Measurements from ENCODE around the gene NPAS4.
"Not testable (repeated sequence)": the region's sequence is repeated elsewhere in the genome, so short reads cannot be mapped to it uniquely, and the experiment has no call there.

GRCh38 chr11:66384316-66384715 lies 36.5 kb upstream of the NPAS4 start:
- TF ChIP-seq RNF2 (IDR thresholded peaks at IDR 0.05; ENCODE audit: borderline replicate concordance, low read depth); CTCF (IDR thresholded peaks at IDR 0.05); MAX (IDR thresholded peaks at IDR 0.05); RARB (CRISPR knock-in tag; IDR thresholded peaks at IDR 0.05); EP300 (IDR thresholded peaks at IDR 0.05); MAZ (IDR thresholded peaks at IDR 0.05; ENCODE audit: borderline replicate concordance, low read depth, low read length); CBX8 (IDR thresholded peaks at IDR 0.05); HDAC2 (IDR thresholded peaks at IDR 0.05); RAD21 (conservative IDR thresholded peaks at IDR 0.05 in 1 of 2, IDR thresholded peaks at IDR 0.05 in 1 of 2); BHLHE40 (IDR thresholded peaks at IDR 0.05; ENCODE audit: low read depth, low read length); POLR2A (IDR thresholded peaks at IDR 0.05; ENCODE audit: low read length); SMC3 (IDR thresholded peaks at IDR 0.05); USF2 (IDR thresholded peaks at IDR 0.05); NR3C1 (IDR thresholded peaks at IDR 0.05): not testable (repeated sequence)
